ENCODE data around the gene CSF3R. TPM values are rescaled to one million over a fixed set of nuclear protein-coding genes. Genes with fewer than 3 reads are reported as not detected.

The CSF3R gene
- total RNA-seq, 1 donor from 2014 or later, result 13.3 TPM

Small RNA genes within 50 kb of the gene (small RNA-seq; reads per million reads assigned to genes)
- 0.26 reads per million, percentile 44 among the genes with 10 or more reads in this experiment for gene SNORA63C (ENCODE audit: low replicate concordance)

Other genes with a start within 250 kb of the CSF3R start
- 5.4 TPM for gene SH3D21, start 176.5 kb downstream of the CSF3R start, total RNA-seq
- 25.7 TPM for gene EVA1B, start 159.3 kb downstream of the CSF3R start, total RNA-seq
- 18.9 TPM for gene STK40, start 97.0 kb downstream of the CSF3R start, total RNA-seq
- gene LSM10, start 85.0 kb downstream of the CSF3R start, total RNA-seq, result 8.8 TPM
- gene OSCP1, start 32.5 kb downstream of the CSF3R start, total RNA-seq, result 5.7 TPM
- 28.3 TPM for gene MRPS15, start 18.5 kb downstream of the CSF3R start, total RNA-seq